CD4-positive, alpha-beta T cell treated with Interleukin-2 at 100 ng/mL for 4 hours (primary cell): ENCODE measurements around the gene EIF2D.
"Not testable (repeated sequence)": the region's sequence is repeated elsewhere in the genome, so short reads cannot be mapped to it uniquely, and the experiment has no call there.

ENCODE experiments used
- DNase-seq: peaks from one replicate; pipeline ENCODE4 v3.0.0-alpha.2; 2020; ENCODE audit warnings: low spot score

Gene EIF2D

GRCh38 chr1:206612129-206612876, at the start of gene EIF2D:
Gene EIF2D, minus strand, starts transcription at chr1:206612465. Its CDS starts 123 bp downstream, at chr1:206612342.
- DNase-seq = peak; percentile 94

- no peak for DNase-seq
These were observed 49.0 kb upstream of the EIF2D start for GRCh38 chr1:206661161-206661820.

- no peak for DNase-seq
These were observed 47.9 kb upstream of the EIF2D start for GRCh38 chr1:206660136-206660535.

GRCh38 chr1:206658981-206659273, 46.7 kb upstream of the EIF2D start:
- DNase-seq = no peak

- DNase-seq = peak; percentile 52
These were observed 46.2 kb upstream of the EIF2D start for GRCh38 chr1:206658264-206658980.

GRCh38 chr1:206657751-206658150, 45.5 kb upstream of the EIF2D start:
- DNase-seq = no peak

GRCh38 chr1:206656936-206657335, 44.7 kb upstream of the EIF2D start:
- no peak for DNase-seq

GRCh38 chr1:206655471-206655882, 43.2 kb upstream of the EIF2D start:
- DNase-seq = no peak

- no peak for DNase-seq
These were observed 42.6 kb upstream of the EIF2D start for GRCh38 chr1:206654828-206655227.

- DNase-seq = no peak
These were observed 41.6 kb upstream of the EIF2D start for GRCh38 chr1:206653715-206654459.

GRCh38 chr1:206651958-206652890, 40.0 kb upstream of the EIF2D start:
- DNase-seq = no peak

GRCh38 chr1:206651014-206651413, 38.7 kb upstream of the EIF2D start:
- no peak for DNase-seq

GRCh38 chr1:206649261-206649921, 37.1 kb upstream of the EIF2D start:
- DNase-seq = no peak

GRCh38 chr1:206647224-206647623, 35.0 kb upstream of the EIF2D start:
- DNase-seq = no peak

- DNase-seq = no peak
These were observed 34.2 kb upstream of the EIF2D start for GRCh38 chr1:206646504-206646903.

- no peak for DNase-seq
These were observed 30.9 kb upstream of the EIF2D start for GRCh38 chr1:206643118-206643698.

- not testable (repeated sequence) for DNase-seq
These were observed 29.8 kb upstream of the EIF2D start for GRCh38 chr1:206642074-206642473.

- no peak for DNase-seq
These were observed 25.3 kb upstream of the EIF2D start for GRCh38 chr1:206637605-206638004.

- DNase-seq = no peak
These were observed 24.4 kb upstream of the EIF2D start for GRCh38 chr1:206636671-206637070.

GRCh38 chr1:206635978-206636345, 23.7 kb upstream of the EIF2D start:
- no peak for DNase-seq
